GM19372 (cell line): Measurements from ENCODE around the gene SELENOP.

Source experiments
- ATAC-seq: cut with Tn5 transposase; IDR thresholded peaks from one replicate; pipeline ENCODE4 v1.9.1; 2021; ENCODE audit warnings: mild to moderate bottlenecking, low read depth, moderate library complexity; ENCODE audit not compliant: unreplicated experiment

Gene SELENOP

GRCh38 chr5:42799241-42799608 lies 12.5 kb downstream of the SELENOP start:
- ATAC-seq: no peak

GRCh38 chr5:42798284-42799240 lies 13.1 kb downstream of the SELENOP start:
- ATAC-seq: no peak

DNA sequence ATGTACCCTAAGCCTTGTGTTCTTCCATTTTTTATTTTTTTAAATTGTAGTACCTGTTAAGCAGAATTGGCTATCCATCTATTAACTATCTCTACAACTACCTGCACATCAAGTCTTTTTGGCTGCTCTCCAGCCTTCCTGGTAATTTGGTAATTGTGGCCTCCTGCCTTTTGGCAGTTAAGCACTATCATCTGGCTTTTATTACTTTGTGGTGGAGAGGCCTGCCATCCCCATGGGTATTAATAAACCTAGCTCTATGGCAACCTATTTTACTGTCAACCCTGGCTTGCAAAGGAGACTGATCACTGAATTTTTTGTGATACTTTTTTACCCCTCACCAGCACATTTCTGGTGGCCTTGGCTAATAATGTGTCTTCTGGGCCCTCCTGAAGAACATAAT lies 20.5 kb downstream of the SELENOP start:
- ATAC-seq: no peak

DNA sequence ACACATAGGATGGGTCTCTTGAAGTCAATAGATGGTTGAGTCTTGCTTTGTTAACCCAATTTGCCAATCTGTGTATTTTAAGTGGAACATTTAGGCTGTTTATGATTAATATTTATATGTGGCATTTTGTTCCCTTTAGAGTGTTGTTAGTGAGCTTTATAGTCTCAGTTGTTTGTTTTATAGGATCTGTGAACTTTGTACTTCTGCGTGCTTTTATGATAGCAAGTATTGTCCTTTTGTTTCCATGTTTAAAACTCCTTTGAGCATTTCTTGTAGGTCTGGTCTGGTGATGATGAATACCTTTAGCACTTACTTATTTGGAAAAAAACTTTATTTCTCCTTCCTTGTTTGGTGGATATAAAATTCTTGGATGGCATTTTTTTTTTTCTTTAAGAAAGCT lies 23.8 kb downstream of the SELENOP start:
- no peak for ATAC-seq

GRCh38 chr5:42787073-42787472 lies 24.6 kb downstream of the SELENOP start:
- no peak for ATAC-seq

DNA sequence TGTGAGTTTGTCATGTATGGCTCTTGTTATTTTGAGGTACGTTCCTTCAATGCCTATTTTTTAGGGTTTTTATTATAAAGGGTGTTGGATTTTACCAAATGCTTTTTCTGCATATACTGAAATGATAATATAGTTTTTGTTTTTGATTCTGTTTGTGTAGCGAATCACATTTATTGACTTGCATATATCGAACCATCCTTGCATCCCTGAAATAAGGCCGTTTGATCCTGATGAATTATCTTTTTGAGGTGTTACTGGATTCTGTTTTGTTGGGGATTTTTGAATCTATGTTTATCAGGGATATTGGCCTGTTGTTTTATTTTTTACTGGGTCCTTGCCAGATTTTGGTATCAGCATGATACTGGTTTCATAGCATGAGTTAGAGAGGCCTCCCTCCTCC lies 25.9 kb downstream of the SELENOP start:
- ATAC-seq: no peak

DNA sequence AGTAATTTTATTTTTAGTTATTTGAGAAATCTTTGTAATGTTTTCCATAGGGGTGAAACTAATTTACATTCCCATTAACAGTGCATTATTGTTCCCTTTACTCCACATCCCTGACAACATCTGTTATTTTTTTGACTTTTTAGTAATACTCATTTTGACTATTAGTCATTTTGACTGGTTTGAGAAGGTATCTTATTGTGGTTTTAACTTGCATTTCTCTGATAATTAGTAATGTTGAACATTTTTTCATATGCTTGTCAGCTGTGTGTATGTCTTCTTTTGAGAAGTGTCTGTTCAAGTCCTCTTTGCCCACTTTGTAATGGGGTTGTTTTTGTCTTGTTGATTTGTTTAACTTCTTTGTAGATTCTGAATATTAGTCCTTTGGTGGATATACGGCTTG lies 27.6 kb downstream of the SELENOP start:
- ATAC-seq: no peak

GRCh38 chr5:42781584-42781983 lies 30.1 kb downstream of the SELENOP start:
- no peak for ATAC-seq

GRCh38 chr5:42779083-42779482 lies 32.6 kb downstream of the SELENOP start:
- peak; percentile 72 for ATAC-seq

DNA sequence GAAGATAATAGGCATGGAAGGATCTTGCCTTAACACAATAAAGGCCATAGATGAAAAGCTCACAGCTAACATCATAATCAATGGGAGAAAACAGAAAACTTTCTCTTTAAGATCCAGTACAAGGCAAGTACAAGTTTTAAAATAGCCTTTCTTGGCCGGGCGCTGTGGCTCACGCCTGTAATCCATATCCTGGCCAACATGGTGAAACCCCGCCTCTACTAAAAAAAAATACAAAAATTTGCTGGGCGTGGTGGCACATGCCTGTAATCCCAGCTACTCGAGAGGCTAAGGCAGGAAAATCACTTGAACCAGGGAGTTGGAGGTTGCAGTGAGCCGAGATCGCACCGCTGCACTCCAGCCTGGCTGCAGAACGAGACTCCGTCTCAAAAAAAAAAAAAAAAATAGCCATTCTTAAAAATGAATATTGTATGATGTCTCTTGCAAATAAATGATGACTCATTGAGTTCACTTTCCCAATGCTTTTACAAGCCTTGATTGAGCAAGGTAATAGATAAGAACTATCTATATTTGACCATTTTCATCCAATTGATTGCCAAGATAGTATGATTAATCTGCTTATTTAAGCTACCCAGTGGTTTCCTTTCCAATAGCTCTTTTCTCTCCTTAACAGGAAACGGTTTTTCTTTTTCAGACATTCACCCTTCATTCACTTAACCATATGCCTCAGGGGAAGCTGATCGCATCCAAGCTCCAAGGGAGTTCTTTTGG lies 39.3 kb downstream of the SELENOP start:
- no peak for ATAC-seq

GRCh38 chr5:42770003-42770402 lies 41.7 kb downstream of the SELENOP start:
- no peak for ATAC-seq

- ATAC-seq: no peak
These were observed 43.6 kb downstream of the SELENOP start for GRCh38 chr5:42768106-42768504.

DNA sequence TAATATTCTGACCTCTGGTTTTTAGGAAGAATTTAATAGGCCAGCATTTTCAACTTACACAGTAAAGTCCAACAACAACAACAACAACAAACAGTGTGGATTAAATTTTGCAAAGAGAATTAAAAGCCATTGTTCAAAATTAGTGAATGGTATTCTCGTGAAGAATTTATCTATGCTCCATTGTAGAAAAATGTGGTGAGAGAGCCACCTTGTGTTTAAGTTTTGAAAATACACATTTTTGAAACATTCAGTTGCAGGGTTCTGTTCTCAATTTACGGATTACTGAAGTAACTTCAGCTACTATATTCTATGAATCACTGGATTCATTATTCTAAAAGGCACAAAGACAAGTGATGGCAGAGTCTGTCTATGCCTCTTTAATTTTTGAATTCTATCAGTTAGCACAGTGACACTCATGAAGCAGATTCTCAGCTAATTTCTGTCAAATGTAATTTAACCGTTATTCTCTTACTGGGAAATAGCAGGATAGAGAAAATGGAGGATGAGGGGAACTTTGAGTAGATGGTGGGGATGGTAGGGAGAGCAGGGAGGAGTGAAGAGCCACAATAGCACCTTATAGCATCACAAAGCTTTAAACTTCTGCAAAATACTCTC lies 44.1 kb downstream of the SELENOP start:
- ATAC-seq: peak; percentile 75

- no peak for ATAC-seq
These were observed 49.9 kb downstream of the SELENOP start for GRCh38 chr5:42761791-42762190.

DNA sequence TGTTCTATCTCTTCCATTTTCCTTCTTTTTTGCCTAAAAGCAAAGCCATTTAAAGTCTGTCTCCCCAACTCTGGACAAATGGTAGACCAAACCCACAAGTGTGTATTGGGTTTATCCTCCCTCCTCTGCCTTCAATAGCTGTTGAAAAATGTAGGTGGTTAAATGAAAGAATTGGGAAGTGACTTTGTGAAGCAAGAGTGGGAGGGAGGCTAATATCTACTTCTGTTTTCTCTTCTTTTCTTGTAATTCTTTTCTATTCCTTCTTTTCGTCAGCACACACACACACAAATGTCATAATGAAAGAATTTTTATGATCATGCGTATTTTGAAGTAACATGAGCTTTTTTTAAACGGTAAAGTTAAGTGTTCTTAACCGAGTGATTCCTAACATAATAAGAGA lies 51.3 kb downstream of the SELENOP start:
- ATAC-seq: no peak

- no peak for ATAC-seq
These were observed 52.2 kb downstream of the SELENOP start for GRCh38 chr5:42759456-42759855.

DNA sequence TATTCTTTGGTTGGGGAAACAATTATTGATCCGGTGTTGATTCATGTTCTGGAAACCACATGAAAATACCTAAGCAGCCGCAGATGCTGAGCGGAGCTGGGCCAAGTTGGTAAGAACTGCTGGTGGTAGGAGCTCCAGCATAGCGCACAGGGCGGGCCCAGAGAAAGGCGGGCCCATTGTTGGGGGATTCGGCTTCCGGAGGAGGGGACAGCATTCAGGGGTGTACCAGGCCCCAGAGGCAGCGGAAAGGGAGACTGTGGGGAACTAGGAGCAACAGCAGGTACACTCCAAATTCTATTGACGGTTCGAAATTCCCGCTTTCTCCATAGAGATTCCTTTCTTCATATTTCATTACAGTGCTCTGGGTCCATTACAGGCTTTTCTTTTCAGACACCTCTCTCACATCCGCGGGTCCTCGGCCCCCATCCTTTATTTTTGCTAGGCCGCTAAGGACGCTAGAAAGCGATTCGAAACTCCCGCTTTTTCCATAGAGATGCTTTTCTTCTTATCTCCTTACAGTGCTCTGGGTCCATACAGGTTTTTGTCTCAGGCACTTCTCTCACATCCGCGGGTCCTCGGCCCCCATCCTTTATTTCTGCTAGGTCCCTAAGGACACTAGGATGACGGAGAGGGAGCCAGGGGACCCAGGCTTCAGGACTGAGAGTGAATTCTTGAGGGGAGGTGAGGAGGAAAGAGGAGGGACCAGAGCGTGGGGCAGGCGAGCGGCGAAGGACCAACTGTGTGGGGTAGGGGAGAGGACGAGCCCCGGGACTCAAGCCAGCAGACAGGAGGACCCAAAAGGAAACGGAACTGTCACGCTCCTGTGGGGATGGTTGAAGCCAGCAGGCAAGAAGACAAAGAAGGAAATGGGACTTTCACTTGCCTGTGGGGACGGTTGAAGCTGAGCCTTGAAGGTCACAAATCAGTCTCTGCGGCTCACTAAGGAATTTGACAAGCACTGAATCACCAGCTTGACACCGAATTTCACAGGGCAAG lies 54.8 kb downstream of the SELENOP start, which contains the start of gene CCDC152:
Gene CCDC152, plus strand, starts transcription at position 213 of the 996 bp plus-strand sequence. CDS start 2,304 bp downstream, outside the sequence.
- ATAC-seq: peak; percentile 88

DNA sequence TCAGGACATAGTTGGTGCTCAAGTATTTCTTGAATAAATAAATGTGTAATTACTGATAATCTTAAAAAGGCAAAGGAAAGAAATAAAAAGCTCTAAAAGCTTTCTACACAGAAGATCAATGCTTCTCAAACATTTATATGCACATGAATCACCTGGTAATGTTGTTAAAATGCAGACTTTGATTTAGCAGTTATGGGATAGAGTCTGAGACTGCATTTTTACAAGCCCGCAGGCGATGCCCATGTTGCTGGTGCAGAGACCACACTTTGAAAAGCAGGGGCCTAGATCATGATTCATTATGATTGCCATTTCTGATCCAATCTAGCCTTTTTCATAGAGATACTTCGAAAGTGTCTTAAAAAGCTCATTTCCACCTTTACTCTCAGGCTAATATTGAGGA lies 58.6 kb downstream of the SELENOP start:
- ATAC-seq: no peak

DNA sequence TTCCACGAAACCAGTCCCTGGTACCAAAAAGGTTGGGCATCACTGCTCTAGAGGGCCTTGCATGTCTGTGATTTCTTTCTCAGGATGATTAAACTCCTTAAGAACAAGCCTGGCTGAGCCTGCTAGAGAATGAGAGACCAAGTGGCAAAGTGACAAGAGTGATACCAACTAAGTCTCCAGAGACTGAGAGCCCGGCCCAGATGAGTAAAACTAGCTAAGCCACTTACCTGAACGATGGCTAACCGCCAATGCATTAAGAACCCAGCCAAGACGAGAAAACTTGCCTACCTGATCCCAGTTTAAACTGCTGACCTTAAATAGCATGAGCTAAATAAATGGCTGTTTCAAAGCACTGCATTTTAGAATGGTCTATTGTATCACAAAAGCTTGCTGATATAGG lies 60.6 kb downstream of the SELENOP start:
- ATAC-seq: no peak

- no peak for ATAC-seq
These were observed 61.2 kb downstream of the SELENOP start for GRCh38 chr5:42750507-42750906.
